HK-2 (cell line): ENCODE measurements around the gene ASB8.

Source experiments
- DNase-seq: peaks from one replicate; pipeline ENCODE4 v3.0.0-alpha.2; 2018; ENCODE audit not compliant: unreplicated experiment

Gene ASB8

DNA sequence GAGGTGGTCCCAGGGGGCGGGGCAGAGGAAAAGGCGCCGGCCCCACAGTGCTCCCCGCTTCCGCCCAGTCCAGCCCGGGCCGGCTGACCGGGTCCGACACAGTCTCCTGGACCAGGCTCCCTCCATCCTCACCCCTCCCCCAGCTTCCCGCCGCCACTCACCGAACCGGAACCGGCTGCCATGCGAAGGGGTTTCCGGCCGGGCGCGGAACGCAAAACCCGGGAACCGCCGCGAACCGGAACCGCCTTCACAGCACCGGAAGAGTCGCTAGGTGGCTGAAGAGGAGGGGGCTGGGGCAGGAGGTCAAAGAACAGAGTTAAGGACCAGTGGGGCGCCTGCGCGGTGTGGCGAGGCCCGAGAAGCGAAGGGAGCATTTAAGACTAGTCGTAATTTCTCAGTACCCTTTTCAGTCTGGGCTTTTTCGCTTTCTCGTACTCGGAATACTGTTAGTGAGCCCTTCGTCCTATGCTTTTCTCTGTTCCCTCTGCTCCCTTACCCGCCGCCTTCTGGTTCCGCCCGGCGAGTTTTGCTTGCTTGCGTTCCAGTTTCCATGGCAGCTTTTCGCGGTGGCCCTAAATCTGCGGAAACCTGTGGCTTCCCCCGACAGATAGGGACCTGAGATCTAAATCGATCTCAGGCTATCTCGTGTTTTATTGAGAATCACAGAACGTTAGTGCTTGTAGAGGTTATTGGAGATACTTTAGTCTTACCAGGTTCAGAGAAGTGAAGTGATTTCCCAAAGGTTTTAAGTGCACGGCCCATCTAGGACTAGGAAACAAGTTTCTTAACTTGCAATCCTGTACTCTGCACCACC is 51.2 kb downstream of the ASB8 start, which contains the start of gene SENP1:
Gene SENP1, minus strand, starts transcription at position 213 of the 814 bp plus-strand sequence. CDS start 4,607 bp downstream, outside the sequence.
- peak; percentile 93 for DNase-seq

DNA sequence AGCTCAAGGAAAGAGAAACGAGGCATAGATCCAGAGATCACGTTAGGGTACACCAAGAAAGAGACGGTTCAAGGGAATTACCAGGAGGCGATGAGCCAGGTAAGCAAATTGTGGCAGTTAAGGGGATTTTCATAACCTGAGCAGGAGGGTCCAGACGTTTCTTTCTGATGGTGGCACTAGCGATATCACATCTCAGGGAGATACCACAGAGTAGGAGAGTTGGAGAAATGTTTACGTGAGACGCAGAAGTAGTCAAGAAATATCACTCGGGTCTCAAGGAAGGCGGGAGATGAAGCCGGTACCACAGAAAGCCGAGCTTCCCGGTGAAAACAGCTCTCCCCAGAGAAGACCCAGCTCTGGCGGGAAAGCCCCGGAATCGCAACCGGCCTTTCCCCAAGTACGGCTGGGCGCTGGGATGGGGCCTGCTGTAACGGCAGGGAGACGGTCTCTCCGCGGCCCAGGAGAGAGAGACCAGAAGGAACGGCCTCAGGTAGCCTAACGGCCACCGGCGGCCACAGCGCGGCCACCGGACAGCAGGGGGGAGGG is 51.9 kb downstream of the ASB8 start:
- no peak for DNase-seq

DNA sequence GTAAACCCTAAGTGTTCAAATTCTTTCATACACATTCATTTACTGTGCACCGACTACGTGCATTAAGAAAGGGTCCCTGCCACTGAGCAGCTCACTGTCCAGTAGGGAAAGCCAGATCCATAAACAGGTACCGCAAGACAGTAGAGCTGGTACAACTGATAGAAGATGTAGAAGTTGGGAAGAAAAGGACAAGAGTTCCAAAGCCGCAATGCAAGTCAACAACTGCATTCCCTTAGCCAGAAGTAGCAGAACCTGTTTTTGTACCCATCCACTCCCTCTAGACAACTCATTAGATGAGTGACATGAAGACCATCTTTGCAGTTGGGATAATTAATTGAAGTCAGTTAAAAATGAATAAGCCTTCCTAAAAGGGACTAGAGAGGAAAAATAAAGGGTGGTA is 52.8 kb downstream of the ASB8 start:
- no peak for DNase-seq
